Activated B cell treated with CpG ODN at 0.5 μM for 24 hours (primary cell): ENCODE results near the gene DDX59. TPM values are rescaled to one million over a fixed set of nuclear protein-coding genes. Genes with fewer than 3 reads are reported as not detected.

Source experiments
- ATAC-seq: fragments of 200-7000 bp; cut with Tn5 transposase; one replicate; pipeline ENCODE4 v1.10.0; 2021; ENCODE audit warnings: low read depth, mild to moderate bottlenecking, moderate library complexity
- CTCF ChIA-PET: fragments of 350-600 bp; sonication (Branson Sonifier 250); formaldehyde crosslinking; loops from one replicate; lab custom pipeline; 2021; ENCODE audit warnings: antibody characterized with exemption; lab: Charles Lee
- POLR2A ChIA-PET: fragments of 350-600 bp; sonication (Branson Sonifier 250); formaldehyde crosslinking; loops from one replicate; lab custom pipeline; 2021; ENCODE audit warnings: antibody characterized with exemption; lab: Charles Lee
- DNase-seq: peaks from one replicate; pipeline ENCODE4 v3.0.0; 2022
- H3K27ac Mint-ChIP-seq: one replicate; pipeline ENCODE4 v1.8.0; 2020; ENCODE audit warnings: mixed read lengths
- H3K27me3 Mint-ChIP-seq: one replicate; pipeline ENCODE4 v1.8.0; 2021; ENCODE audit warnings: mixed read lengths
- H3K36me3 Mint-ChIP-seq: one replicate; pipeline ENCODE4 v1.8.0; 2021; ENCODE audit warnings: low read depth, mixed read lengths
- H3K4me1 Mint-ChIP-seq: one replicate; pipeline ENCODE4 v1.8.0; 2021; ENCODE audit warnings: mixed read lengths
- H3K4me3 Mint-ChIP-seq: one replicate; pipeline ENCODE4 v1.8.0; 2020; ENCODE audit warnings: mild to moderate bottlenecking, mixed read lengths
- H3K9me3 Mint-ChIP-seq: one replicate; pipeline ENCODE4 v1.8.0; 2020; ENCODE audit warnings: mixed read lengths
- intact Hi-C: fragments of 100-400 bp; cut with micrococcal nuclease; formaldehyde crosslinking; loops from one replicate; pipeline ENCODE4 v1.15.1; 2024
- total RNA-seq: library from RNA; stranded (reverse); gene quantifications from 2 replicates; pipeline ENCODE4 v1.2.3, GENCODE V29; 2022
- TF ChIP-seq, protein P1 (sequence below): fragments of 200-600 bp; IDR thresholded peaks from one replicate; pipeline ENCODE4 v1.8.0; 2022; ENCODE audit warnings: antibody characterized with exemption, mild to moderate bottlenecking

Gene DDX59
- total RNA-seq, 1 donor from 2014 or later = 27.6 TPM

DNA sequence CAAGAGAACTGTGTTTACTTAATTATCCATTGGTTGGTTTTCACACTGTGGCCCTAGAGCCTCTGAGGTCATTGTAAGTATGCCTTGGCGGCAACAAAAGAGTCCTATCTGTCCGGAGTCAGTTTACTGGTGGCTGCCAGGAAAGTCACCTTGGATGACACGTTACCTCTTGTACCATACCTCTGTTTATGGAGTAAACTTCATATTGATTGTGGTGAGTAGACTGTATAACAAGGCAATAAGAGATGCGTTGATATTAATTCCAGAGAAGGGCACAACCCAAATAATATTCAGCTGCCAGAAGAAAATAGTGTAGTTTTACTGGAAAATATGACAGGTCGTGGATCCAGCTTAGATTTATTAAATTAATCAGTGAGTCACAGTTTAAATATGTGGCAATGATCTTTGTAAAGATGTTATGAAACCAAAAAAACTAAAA lies 28.7 kb downstream of the DDX59 start:
- no peak for ATAC-seq
- Mint-ChIP-seq H3K27ac (no peak overlapping the region), H3K27me3 (no peaks in the 10 kb centered on the region), H3K36me3 (peaks cover 21% of the 10 kb centered on the region), H3K9me3 (no peaks in the 10 kb centered on the region), H3K4me1 (peaks cover 4% of the 10 kb centered on the region), H3K4me3 (no peak overlapping the region)
- CTCF ChIA-PET = interaction anchor here (1.1 kb wide), 1 partner anchor 19 kb away, joined by 3 read pairs; no protein-coding TSS in a partner anchor
- DNase-seq = no peak
- TF ChIP-seq, protein P1, sequence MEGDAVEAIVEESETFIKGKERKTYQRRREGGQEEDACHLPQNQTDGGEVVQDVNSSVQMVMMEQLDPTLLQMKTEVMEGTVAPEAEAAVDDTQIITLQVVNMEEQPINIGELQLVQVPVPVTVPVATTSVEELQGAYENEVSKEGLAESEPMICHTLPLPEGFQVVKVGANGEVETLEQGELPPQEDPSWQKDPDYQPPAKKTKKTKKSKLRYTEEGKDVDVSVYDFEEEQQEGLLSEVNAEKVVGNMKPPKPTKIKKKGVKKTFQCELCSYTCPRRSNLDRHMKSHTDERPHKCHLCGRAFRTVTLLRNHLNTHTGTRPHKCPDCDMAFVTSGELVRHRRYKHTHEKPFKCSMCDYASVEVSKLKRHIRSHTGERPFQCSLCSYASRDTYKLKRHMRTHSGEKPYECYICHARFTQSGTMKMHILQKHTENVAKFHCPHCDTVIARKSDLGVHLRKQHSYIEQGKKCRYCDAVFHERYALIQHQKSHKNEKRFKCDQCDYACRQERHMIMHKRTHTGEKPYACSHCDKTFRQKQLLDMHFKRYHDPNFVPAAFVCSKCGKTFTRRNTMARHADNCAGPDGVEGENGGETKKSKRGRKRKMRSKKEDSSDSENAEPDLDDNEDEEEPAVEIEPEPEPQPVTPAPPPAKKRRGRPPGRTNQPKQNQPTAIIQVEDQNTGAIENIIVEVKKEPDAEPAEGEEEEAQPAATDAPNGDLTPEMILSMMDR = no peak
- intact Hi-C loops = no loop called here
- POLR2A ChIA-PET = no interaction called here

DNA sequence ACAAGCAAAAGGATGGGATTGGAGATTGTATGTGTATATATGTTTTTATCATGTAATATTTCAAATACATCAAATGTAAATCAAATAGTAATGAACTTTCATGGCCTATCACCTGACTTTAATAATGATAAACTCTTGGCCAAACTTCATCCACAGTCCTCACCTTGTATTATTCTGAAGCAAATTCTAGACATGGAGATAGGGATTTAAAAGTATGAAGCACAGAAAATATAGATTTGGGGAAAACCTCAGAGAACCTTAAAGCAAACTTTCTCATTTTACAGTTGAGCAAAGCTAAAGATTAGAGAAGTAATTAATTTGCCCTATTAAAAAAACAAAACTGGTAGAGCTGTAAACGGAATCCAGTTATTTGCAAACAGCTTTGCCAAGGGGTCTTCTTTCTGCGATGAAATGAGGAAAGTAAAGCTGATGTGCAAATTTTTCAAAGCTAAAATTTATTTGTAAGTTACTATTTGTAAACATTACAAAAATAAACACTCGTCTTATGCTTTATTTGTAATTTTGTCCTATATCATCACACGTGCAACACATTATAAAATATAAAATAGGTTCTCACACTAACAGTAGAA lies 29.2 kb downstream of the DDX59 start:
- POLR2A ChIA-PET = no interaction called here
- intact Hi-C loops = no loop called here
- DNase-seq (no peak), ATAC-seq (no peak)
- TF ChIP-seq, protein P1 = no peak
- Mint-ChIP-seq H3K27me3 (no peaks in the 10 kb centered on the region), H3K9me3 (no peaks in the 10 kb centered on the region), H3K27ac (no peak overlapping the region), H3K4me1 (peaks cover 4% of the 10 kb centered on the region), H3K4me3 (no peak overlapping the region), H3K36me3 (peaks cover 17% of the 10 kb centered on the region)
- CTCF ChIA-PET = interaction anchor here (1.1 kb wide), 1 partner anchor 18 kb away, joined by 3 read pairs; no protein-coding TSS in a partner anchor

DNA sequence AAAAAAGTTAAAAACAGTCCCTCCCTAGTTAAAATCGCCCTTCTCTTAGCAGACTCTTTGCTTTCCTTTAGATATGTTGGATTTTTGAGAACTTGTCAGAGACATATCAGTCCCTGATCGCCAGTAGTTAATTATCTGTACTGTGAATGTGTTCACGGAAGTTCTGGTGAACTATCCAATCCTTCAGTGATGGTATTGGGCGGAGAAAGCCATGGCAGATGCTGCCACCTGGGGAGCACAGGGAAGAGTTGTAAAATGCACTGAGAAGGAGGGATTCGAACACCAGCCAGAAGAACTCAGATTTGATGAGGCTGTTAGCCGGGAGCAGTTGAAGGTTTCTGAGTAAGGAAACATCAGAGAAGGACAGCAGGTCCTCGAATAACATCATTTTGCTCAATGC lies 31.6 kb downstream of the DDX59 start:
- Mint-ChIP-seq H3K4me1 (peaks cover 4% of the 10 kb centered on the region), H3K36me3 (peaks cover 7% of the 10 kb centered on the region), H3K27me3 (no peaks in the 10 kb centered on the region), H3K4me3 (no peak overlapping the region), H3K27ac (no peak overlapping the region), H3K9me3 (no peaks in the 10 kb centered on the region)
- CTCF ChIA-PET = no interaction called here
- DNase-seq (no peak), ATAC-seq (no peak)
- intact Hi-C loops = no loop called here
- TF ChIP-seq, protein P1 = no peak
- POLR2A ChIA-PET = interaction anchor here (0.6 kb wide), 1 partner anchor 287 kb away, joined by 4 read pairs; no protein-coding TSS in a partner anchor

DNA sequence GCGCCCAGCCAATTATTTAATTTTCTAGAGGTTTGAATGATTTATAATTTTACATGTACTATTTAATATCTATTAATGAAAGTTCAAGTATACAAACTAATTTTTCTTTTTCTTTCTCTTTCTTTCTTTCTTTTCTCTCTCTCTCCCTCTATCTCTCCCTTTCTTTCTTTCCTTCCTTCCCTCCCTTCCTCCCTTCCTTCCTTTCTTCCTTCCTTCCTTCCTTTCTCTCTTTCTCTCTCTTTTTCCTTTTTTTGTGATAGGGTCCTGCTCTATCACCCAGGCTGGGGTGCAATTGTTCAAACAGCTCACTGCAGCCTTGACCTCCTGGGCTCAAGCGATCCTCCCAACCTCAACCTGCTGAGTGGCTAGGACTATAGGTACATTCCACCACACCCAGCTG lies 33.0 kb downstream of the DDX59 start:
- intact Hi-C loops = no loop called here
- CTCF ChIA-PET = no interaction called here
- H3K9me3 Mint-ChIP-seq = no peaks in the 10 kb centered on the region
- no peaks in the 10 kb centered on the region for H3K27me3 Mint-ChIP-seq
- ATAC-seq (no peak), DNase-seq (no peak)
- POLR2A ChIA-PET = interaction anchor here (0.7 kb wide), 1 partner anchor 391 kb away, joined by 4 read pairs; no protein-coding TSS in a partner anchor
- TF ChIP-seq, protein P1 = no peak
- no peak overlapping the region for H3K4me3 Mint-ChIP-seq
- peaks cover 4% of the 10 kb centered on the region for H3K4me1 Mint-ChIP-seq
- peaks cover 3% of the 10 kb centered on the region for H3K36me3 Mint-ChIP-seq
- H3K27ac Mint-ChIP-seq = no peak overlapping the region

DNA sequence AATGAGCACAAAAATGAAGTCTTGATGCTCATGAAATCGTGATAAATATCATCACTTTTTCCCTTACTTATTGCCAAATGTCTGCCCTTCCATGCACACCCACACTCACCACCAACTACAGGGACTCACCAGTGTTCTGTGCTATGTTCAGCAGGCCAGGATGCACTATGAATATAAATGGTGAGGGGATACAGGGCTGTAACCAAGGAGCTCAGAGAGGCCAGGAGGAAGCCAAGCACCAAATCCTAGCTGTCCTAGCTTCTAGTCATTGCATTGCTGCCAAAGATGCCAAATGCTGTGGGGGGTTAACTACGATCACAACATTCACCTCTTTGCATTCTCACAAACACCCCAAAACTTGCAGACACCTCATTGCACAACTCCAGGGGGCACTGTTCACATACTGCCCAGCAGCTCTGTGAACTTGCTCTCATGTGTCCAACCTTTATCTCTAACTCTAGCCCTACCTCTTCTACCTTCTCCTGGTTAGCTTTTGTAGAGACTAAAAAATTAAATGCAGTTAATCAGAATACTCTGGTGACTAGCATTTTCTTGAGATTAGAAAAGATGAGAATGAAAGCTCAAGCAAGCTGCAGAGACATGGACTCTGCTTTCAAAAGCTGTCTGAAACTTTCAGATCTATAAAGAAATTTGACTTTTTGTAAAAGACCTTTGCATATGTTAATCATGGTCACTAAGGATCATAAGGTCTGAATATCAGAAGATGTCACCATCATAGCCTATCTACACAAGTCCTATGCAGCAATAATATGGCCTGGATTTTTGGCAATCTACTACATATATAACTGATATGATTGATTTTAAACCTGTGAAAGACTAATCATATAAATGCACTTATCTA lies 35.2 kb downstream of the DDX59 start:
- ChIA-PET CTCF (no interaction called here), POLR2A (no interaction called here)
- DNase-seq (no peak), ATAC-seq (no peak)
- TF ChIP-seq, protein P1 = no peak
- H3K9me3 Mint-ChIP-seq = no peaks in the 10 kb centered on the region
- H3K4me3 Mint-ChIP-seq = no peak overlapping the region
- H3K27ac Mint-ChIP-seq = no peak overlapping the region
- no peaks in the 10 kb centered on the region for H3K27me3 Mint-ChIP-seq
- H3K4me1 Mint-ChIP-seq = no peaks in the 10 kb centered on the region
- no peaks in the 10 kb centered on the region for H3K36me3 Mint-ChIP-seq
- intact Hi-C loops = no loop called here
